Mucosa of gallbladder (tissue), 1 donor: ENCODE measurements around the gene MIEF1. TPM values are rescaled to one million over a fixed set of nuclear protein-coding genes. Genes with fewer than 3 reads are reported as not detected.

ENCODE experiments used
- DNase-seq: peaks from one replicate; pipeline ENCODE4 v3.0.0-alpha.2; 2020; ENCODE audit warnings: low spot score
- total RNA-seq: library from RNA; stranded (reverse); gene quantifications from one replicate; pipeline ENCODE4 v1.2.1, GENCODE V29; 2021
- donor health status: DM: no; HTN: no; CAD: no.

MIEF1 gene
- total RNA-seq, 1 donor from 2014 or later: 24.1 TPM

DNA sequence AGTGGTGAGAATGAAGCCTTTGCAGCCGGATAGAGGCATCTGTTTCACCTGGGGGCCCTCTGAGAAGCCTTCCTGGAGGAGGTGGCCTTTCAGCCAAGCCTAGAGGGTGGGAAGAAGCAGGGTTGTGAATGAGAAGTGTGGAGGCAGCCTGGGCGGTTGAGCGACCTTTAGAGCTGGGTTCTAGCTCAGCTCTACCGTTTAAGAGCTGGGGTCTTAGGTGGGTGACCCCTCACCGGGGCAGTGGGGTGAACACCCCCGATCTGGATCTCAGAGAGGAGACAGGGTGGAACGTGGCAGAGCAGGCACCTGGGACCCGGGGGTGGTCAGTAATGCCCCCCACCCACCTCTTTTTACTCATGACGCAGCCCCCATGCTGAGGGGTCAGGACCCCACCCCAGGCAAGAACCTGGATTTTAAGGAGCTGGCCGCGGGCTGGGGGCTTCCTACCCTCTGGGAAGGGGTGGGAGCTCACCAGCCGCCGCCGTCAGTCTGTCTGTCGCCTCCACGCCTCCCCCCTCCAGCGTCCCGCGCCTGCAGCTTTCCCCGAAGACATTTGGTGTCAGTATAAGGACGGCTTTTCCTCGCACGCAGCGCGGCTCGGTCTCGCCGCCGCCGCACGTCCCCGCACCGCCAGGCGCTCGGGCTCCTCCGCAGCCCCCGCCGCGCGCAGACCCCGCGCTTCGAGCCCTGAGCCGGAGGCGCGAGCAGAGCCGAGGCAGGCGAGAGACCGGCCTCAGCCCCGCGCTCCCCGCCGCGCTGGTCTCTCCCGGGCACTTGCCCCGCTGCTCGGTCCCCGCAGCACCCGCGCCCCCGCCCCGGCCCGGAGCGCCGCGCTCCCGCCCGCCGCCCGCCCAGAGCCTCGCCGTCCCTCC lies 55.1 kb downstream of the MIEF1 start:
- no peak for DNase-seq

DNA sequence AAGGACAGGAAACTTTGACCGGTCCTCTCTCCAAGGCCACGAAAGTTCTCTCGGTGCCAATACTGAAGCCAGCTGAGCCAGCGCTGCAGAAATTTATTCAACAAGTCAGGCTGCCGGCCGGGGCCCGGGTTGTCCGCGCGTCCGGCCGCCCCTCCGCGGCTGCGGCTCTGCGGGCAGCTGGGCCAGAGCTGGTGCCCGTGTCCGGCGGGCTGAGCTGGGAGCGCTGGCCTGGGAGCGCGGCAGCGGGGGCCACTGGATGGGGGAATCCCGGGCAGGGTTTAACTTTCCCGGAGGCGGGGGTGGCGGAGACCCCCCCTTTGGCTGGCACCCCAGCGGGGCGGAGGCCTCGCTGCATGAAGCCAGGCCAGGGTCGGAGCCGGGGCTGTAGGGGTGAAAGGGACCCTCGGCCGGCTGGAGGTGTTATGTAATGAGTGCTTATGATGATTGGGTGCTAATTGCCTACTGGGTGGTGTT lies 56.2 kb downstream of the MIEF1 start:
- no peak for DNase-seq

DNA sequence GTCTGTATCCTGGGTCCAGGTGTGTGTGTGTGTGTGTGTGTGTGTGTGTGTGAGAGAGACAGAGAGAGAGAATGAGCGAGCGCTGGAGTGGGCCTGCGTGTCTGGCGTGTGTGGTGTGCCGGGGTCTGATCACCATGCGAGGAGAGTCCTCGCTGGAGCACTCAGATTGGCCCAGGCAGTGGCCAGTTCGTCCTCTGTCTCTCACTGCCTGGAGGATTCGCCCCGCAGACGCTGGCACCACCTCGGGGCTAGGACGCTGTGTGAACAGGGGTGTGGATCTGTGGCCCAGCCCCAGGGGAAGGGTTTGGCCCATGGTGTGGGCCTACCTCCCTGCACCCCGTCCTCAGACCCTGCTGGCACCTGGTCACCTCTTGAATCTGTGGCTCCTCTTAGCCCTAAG lies 56.9 kb downstream of the MIEF1 start:
- no peak for DNase-seq

DNA sequence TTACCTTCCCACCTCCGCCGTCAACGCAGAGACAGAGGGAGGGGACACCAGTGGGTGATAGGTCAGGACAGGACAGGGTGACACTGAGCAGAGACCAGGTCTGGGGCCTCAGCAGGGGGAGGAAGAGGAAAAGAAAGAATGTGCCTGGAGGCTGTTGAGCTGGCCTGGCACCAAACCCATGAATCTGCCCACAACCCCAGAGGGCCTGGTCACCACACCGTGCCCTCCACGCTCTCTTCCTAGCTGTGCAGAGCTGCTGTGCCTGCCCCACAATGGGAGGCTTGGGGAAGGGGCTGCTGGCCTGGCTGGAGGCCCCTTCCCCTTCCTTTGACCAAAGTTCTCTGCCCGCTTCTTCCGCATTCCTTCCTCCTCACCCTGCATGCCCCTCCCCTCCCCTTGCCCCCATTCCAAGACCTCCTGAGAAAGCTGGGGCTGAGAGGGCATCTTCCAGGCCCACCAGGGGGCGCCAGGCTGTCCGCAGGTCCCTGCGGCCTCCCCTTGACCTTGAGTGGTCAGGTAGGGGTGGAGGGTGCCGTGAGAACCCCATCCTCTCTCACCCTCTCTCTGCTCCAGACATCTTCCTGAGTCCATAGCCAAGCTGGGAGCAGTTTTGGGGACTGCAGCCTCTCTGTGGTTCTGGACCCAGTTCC lies 57.5 kb downstream of the MIEF1 start:
- DNase-seq: no peak

DNA sequence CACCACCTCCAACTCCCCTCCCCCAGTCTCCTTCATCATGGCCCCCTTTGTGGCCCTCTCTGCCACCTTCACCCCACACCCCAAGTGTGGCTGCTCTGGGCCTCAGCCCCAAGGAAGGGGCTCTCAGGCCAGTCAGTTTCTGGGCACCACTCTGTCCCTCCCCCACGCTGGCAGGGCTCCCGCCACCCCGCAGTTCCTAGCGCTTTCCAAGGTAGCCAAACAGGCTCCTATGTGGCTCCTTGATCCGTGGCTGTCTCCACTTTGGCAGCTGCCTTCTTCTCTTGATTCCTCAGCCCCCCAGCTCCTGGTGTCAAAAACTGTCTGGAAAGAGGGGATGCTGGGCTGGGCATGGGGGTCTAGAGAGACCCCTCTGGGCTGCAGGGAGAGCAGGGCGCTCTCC lies 58.0 kb downstream of the MIEF1 start:
- DNase-seq: no peak

DNA sequence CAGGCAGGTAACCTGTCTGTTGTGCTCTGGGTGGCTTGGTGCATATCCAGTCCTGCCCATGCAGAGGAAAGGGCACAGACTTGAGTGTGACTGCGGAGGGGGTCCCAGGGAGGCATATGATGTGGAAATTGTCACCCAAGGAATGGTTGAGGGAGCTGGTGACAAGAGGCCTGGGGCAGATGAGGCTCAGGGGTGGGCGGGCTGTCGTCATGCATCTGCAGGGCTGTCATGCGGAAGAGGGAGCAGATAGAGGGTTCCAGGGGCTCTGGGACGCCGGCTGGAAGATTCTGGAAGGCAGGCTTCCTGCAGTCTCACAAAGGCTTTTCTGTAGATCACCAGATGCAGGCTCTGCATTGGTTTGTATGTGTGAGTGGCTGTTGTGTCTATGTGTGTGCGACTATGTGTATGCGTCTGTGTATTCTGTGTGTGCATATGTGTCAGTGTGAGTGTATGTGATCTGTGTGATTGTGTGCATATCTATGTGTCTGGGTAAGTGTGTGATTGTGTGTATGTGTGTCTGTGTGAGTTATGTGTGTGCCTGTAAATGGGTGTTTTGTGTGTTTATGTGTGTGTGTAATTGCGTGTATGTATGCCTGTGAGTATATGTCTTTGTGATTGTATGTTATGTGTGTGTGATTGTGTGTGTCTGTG lies 60.9 kb downstream of the MIEF1 start:
- no peak for DNase-seq

DNA sequence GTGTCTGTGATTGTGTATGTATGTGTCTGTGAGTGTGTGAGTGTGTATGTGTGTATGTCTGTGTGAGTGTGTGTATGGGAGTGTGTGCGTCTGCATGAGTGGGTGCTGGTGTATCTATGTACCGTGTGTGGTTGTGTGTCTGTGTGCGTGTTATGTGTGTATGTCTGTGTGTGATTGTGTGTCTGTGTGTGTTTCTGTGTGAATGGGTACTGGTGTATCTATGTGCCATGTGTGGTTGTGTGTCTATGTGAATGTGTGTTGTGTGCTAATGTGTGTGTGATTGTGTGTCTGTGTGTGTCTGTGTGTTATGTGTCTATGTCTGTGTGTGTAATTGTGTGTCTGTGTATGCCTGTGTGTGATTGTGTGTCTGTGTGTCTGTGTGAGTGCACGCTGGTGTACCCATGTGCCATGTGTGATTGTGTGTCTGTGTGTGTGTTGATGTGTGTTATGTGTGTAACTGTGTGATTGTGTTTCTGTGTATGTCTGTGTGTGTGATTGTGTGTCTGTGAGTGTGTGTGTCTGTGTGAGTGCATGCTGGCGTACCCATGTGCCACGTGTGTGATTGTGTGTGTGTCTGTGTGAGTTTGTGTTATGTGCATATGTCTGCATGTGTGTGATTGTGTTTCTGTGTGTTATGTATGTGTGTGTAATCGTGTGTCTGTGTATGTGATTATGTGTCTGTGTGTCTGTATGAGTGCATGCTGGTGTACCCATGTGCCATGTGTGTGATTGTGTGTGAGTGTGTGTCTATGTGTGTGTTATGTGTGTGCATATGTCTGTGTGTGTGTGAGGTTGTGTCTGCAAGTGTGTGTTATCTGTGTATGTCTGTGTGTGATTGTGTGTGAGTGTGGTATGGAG lies 61.7 kb downstream of the MIEF1 start:
- no peak for DNase-seq

DNA sequence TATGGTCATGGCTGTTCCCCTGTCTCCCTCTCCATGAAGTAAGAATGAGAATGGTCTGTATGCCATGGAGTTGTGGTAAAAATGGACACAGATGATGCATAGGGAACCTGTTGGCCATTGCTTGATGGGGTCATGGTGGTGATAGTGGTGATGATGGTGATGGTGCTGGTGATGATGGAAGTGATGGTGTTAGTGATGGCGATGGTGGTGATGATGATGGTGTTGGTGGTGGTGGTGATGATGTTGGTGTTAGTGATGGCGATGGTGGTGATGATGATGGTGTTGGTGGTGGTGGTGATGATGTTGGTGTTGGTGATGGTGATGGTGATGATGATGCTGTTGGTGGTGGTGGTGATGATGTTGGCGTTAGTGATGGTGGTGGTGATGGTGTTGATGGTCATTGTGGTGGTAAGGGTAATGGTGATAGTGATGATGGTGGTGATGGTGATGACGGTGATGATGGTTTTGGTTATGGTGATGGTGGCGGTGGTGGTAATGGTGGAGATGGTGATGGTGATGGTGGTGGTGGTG lies 63.4 kb downstream of the MIEF1 start:
- DNase-seq: no peak

DNA sequence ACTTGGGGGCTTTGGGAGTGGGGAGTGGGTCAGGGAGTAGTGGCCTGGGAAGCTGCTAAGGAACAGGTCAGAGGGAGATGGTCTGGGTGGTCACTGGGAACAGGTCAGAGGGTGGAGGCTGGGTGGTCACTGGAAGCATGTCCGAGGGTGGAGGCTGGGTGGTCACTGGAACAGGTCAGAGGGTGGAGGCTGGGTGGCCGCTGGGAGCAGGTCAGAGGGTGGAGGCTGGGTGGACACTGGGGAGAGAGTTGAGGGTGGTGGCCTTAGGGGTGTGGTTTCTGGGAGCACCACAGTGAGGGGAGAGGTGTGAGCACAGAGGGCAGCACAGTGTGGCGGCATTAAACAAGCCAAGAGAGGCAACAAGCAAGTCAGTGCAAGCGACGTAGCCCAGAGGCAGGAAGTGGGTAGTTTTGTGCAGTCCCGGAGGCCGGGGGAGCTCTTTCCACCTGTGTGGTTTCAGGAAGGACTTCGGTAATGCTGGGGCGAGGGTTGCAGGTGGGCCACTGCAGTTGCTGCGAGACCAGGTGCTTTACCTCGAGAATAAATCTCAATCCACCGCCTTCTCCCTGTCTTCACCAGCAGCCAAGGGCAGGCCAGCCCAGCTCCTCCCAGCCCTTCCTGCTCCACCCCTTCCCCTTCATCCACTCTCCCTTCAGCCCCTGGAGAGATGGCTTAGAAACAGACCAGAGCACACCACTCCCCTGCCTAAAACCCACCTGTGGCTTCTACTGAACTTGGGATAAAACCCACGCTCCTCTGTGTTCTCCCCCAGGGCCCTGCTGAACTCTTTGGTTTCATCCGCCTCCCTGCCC lies 65.3 kb downstream of the MIEF1 start:
- DNase-seq: no peak

Other genes with a start within 250 kb of the MIEF1 start
- 1,535 TPM for gene RPL3, start 182.7 kb upstream of the MIEF1 start, total RNA-seq
- 41.8 TPM for gene SYNGR1, start 152.3 kb upstream of the MIEF1 start, total RNA-seq
- 40.2 TPM for gene TAB1, start 102.5 kb upstream of the MIEF1 start, total RNA-seq
- 104 TPM for gene MGAT3, start 45.3 kb upstream of the MIEF1 start, total RNA-seq
- 248 TPM for gene ATF4, start 18.3 kb downstream of the MIEF1 start, total RNA-seq
- gene RPS19BP1, start 30.5 kb downstream of the MIEF1 start, total RNA-seq: 76.9 TPM
- gene CACNA1I, start 68.5 kb downstream of the MIEF1 start, total RNA-seq: 0.43 TPM